Measurements from ENCODE around the gene ZBTB47.

Gene ZBTB47

DNA sequence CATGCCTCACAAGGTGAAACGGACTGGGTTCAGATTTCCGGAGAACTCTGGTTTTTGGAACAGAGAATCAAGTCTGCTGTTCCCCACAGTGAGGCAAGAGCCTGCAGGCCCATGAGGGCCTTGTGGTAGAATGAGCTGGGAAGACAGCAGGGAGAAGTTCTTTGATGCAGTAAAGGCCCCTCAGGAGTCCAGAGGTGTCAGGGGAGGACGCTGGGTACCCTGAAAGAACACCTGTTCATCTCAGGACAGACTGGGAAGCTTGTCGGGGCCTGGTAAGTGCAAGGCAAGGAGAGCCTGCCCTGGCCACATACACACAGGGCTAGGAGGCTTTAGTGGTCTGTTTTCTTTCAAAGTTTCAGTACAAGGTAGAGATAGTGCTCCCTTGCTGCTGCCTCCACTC lies 3.7 kb upstream of the ZBTB47 start:
- TF ChIP-seq POLR2AphosphoS5 (IDR thresholded peaks at IDR 0.05; ENCODE audit: low read depth, low read length), result no peak
- TF ChIP-seq, protein P1, sequence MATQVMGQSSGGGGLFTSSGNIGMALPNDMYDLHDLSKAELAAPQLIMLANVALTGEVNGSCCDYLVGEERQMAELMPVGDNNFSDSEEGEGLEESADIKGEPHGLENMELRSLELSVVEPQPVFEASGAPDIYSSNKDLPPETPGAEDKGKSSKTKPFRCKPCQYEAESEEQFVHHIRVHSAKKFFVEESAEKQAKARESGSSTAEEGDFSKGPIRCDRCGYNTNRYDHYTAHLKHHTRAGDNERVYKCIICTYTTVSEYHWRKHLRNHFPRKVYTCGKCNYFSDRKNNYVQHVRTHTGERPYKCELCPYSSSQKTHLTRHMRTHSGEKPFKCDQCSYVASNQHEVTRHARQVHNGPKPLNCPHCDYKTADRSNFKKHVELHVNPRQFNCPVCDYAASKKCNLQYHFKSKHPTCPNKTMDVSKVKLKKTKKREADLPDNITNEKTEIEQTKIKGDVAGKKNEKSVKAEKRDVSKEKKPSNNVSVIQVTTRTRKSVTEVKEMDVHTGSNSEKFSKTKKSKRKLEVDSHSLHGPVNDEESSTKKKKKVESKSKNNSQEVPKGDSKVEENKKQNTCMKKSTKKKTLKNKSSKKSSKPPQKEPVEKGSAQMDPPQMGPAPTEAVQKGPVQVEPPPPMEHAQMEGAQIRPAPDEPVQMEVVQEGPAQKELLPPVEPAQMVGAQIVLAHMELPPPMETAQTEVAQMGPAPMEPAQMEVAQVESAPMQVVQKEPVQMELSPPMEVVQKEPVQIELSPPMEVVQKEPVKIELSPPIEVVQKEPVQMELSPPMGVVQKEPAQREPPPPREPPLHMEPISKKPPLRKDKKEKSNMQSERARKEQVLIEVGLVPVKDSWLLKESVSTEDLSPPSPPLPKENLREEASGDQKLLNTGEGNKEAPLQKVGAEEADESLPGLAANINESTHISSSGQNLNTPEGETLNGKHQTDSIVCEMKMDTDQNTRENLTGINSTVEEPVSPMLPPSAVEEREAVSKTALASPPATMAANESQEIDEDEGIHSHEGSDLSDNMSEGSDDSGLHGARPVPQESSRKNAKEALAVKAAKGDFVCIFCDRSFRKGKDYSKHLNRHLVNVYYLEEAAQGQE (IDR thresholded peaks at IDR 0.05; ENCODE audit: insufficient read depth in 1 of 2, low read depth in 2 of 2, low read length in 2 of 2), result no peak
- no peak for TF ChIP-seq TAF1 (IDR thresholded peaks at IDR 0.05; ENCODE audit: borderline replicate concordance, insufficient read depth, low read length)
- no peak for TF ChIP-seq SIN3A (IDR thresholded peaks at IDR 0.05; ENCODE audit: borderline replicate concordance, insufficient read depth, low read length)
- TF ChIP-seq FOXP2 (optimal IDR thresholded peaks at IDR 0.05; ENCODE audit: borderline replicate concordance, extremely low read depth, extremely low read length, insufficient read depth), result no peak

- TF ChIP-seq SIN3A (IDR thresholded peaks at IDR 0.05; ENCODE audit: borderline replicate concordance, insufficient read depth, low read length), result no peak
- TF ChIP-seq TAF1 (IDR thresholded peaks at IDR 0.05; ENCODE audit: borderline replicate concordance, insufficient read depth, low read length), result no peak
- no peak for TF ChIP-seq FOXP2 (optimal IDR thresholded peaks at IDR 0.05; ENCODE audit: borderline replicate concordance, extremely low read depth, extremely low read length, insufficient read depth)
- no peak for TF ChIP-seq POLR2AphosphoS5 (IDR thresholded peaks at IDR 0.05; ENCODE audit: low read depth, low read length)
- TF ChIP-seq, protein P1 (IDR thresholded peaks at IDR 0.05; ENCODE audit: insufficient read depth in 1 of 2, low read depth in 2 of 2, low read length in 2 of 2), result no peak
Observed at GRCh38 chr3:42651248-42652091, 2.0 kb upstream of the ZBTB47 start.

DNA sequence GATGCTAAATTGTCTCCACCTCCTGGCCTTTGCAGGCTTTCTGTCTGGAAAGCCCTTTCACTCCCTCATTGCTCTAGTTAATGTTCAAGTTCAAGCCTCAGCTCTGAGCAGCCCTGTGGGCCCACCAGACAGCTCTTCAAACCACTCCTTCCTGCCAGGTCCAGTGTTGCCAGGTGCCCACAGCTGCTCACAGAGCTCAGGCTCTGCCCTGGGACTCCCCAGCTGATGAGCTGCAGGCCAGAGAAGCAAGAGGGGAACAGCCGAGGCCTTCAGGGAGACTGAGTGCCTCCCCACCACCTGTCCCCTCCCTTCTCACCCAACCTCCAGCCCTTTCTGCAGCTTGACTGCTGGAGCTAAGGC lies 1.3 kb upstream of the ZBTB47 start:
- no peak for TF ChIP-seq POLR2AphosphoS5 (IDR thresholded peaks at IDR 0.05; ENCODE audit: low read depth, low read length)

GRCh38 chr3:42652611-42653302 lies 740 bp upstream of the ZBTB47 start:
- TF ChIP-seq FOXP2 (optimal IDR thresholded peaks at IDR 0.05; ENCODE audit: borderline replicate concordance, extremely low read depth, extremely low read length, insufficient read depth) (no peak), POLR2AphosphoS5 (IDR thresholded peaks at IDR 0.05; ENCODE audit: low read depth, low read length) (peak; percentile 91), TAF1 (IDR thresholded peaks at IDR 0.05; ENCODE audit: borderline replicate concordance, insufficient read depth, low read length) (peak; percentile 55; the same call in 1 of the 2 replicates), SIN3A (IDR thresholded peaks at IDR 0.05; ENCODE audit: borderline replicate concordance, insufficient read depth, low read length) (no peak)
- TF ChIP-seq, protein P1 (IDR thresholded peaks at IDR 0.05; ENCODE audit: insufficient read depth in 1 of 2, low read depth in 2 of 2, low read length in 2 of 2), result no peak

DNA sequence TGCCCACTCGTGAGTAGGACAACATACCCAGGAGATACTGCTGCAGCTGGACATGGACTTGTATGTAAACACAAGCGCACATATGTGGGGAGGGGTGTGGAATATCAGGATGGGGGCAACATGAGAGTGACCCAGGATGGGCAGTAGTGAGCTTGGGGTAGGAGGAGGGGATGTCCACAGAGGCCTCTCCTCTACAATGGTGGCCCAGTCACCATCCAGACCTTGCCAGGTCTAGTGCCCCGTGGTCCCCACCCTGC lies 266 bp upstream of the ZBTB47 start:
- TF ChIP-seq, protein P1 (IDR thresholded peaks at IDR 0.05; ENCODE audit: insufficient read depth in 1 of 2, low read depth in 2 of 2, low read length in 2 of 2), result no peak
- TF ChIP-seq FOXP2 (optimal IDR thresholded peaks at IDR 0.05; ENCODE audit: borderline replicate concordance, extremely low read depth, extremely low read length, insufficient read depth) (no peak), POLR2AphosphoS5 (IDR thresholded peaks at IDR 0.05; ENCODE audit: low read depth, low read length) (no peak), SIN3A (IDR thresholded peaks at IDR 0.05; ENCODE audit: borderline replicate concordance, insufficient read depth, low read length) (no peak), TAF1 (IDR thresholded peaks at IDR 0.05; ENCODE audit: borderline replicate concordance, insufficient read depth, low read length) (no peak)

Data from PFSK-1 (cell line).